Measurements from ENCODE around the gene FUT1. TPM values are rescaled to one million over a fixed set of nuclear protein-coding genes. Genes with fewer than 3 reads are reported as not detected.
A peak's percentile ranks its signal among the peaks of the same experiment; 100 is the strongest.

The FUT1 gene
- total RNA-seq, 1 donor from 2014 or later: 19.9 TPM

DNA sequence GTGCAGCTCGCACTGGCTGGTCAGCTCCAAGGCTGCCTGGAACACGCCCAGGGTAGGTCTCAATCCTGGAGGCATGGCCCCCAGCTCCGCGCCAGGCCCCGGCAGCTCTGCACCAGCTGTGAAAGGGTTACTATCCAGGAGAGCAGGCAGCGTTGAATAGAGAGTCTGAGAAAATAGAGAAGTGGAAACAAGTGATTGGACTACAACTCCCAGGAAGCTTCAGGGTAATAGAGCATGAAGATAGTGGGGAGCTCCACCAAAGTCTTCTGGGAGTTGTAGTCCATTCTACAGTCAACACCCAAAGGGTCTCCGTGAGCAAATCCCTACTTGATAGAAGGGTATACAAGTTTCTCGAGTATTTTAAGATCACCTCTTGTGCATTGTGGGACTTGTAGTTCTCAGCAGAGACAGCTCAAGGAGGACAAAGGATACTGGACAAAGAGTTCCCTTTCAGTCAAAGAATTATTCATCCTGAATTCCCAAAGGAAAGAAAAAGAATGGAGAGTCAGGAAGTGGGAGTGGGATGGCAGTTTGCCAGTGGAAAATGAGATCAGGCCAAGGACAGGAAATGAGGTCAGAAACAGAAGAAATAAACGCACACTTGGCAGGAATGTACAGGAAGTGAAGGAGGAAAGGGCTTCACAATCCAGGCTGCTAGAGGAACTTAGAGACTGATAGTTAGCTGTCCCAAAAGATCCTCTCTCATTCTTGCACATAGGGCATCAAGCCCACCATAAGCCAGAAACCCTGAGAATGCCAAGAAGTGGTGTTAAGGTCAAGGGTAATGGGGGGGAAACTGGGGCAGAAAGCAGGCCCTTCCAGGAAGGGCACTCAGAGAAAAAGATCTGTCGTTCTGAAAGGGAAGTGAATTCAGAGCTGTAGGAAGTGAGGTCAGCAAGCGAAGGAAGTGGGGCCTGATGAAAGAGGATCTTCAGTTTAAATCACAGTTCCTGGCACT, 27.4 kb downstream of the FUT1 start:
- DNase-seq: no peak
- H3K27me3 ChIP-seq: no peaks in the 10 kb centered on the region
- H3K36me3 ChIP-seq: no peaks in the 10 kb centered on the region
- H3K4me1 ChIP-seq: peaks cover 33% of the 10 kb centered on the region
- peak; percentile 12 for ATAC-seq
- peak overlapping the region; percentile 74 for H3K27ac ChIP-seq
- TF ChIP-seq, protein P1, sequence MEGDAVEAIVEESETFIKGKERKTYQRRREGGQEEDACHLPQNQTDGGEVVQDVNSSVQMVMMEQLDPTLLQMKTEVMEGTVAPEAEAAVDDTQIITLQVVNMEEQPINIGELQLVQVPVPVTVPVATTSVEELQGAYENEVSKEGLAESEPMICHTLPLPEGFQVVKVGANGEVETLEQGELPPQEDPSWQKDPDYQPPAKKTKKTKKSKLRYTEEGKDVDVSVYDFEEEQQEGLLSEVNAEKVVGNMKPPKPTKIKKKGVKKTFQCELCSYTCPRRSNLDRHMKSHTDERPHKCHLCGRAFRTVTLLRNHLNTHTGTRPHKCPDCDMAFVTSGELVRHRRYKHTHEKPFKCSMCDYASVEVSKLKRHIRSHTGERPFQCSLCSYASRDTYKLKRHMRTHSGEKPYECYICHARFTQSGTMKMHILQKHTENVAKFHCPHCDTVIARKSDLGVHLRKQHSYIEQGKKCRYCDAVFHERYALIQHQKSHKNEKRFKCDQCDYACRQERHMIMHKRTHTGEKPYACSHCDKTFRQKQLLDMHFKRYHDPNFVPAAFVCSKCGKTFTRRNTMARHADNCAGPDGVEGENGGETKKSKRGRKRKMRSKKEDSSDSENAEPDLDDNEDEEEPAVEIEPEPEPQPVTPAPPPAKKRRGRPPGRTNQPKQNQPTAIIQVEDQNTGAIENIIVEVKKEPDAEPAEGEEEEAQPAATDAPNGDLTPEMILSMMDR (IDR thresholded peaks at IDR 0.05): no peak
- no peak overlapping the region for H3K4me3 ChIP-seq
- no peaks in the 10 kb centered on the region for H3K9me3 ChIP-seq
- intact Hi-C loops (cut with DNase I): no loop called here

DNA sequence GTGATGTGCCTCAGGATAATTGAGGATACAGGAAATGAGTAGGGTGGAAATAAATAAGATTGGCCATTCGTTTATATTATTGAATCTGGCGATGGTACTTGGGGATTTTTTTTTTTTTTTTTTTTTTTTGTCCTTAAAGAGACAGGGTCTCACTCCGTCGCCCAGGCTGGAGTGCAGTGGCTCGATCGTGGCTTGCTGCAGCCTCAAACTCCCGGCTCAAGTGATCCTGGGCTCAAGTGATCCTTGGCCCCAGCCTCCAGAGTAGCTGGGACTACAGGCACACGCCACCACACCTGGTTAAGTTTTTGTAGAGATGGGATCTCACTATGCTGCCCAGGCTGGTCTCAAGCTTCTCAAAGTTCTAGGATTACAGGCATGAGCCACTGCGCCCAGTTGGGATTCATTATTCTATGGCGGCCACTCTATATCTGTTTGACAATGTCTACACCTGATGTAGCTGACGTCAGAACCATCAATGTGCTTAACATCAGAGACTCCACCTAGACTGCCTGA, 30.2 kb downstream of the FUT1 start:
- Histone ChIP-seq H3K36me3 (no peaks in the 10 kb centered on the region), H3K9me3 (no peaks in the 10 kb centered on the region), H3K27me3 (no peaks in the 10 kb centered on the region), H3K4me3 (no peak overlapping the region), H3K4me1 (peaks cover 35% of the 10 kb centered on the region), H3K27ac (no peak overlapping the region)
- TF ChIP-seq, protein P1 (IDR thresholded peaks at IDR 0.05): no peak
- ATAC-seq: no peak
- intact Hi-C loops (cut with DNase I): no loop called here
- DNase-seq: no peak

DNA sequence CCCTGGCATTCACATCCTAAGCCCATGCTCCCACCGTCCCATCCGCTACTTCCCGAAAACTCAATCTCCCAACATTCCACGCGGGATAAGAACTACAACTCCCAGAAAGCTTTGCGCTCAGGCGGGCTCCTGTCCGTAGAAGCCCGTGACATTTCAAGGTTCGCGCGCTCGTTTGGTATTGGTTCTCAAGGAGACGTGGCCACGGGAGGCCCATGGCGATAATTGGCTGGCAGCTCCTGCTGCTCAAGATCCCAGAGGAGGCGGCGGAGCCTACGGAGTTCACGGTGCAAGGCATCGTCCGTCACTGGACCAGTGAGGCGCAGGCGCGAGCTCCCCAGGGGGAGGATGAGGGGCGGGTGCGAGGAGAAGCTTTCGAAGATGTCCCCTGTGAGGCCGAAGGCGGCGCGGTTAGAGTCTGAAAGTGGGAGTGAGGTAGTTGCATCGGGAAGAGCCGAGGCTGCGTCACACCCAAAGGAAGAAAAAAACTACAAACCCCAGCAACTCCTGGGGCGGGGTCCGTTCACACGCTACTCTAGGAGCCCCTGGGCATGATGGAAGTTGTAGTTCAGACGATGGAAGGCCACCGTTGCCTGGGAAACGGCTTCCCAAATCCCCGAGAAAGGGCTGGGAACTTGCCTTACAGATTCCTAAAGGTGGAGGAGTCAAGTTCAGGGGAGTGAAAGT, 31.7 kb downstream of the FUT1 start:
- no peaks in the 10 kb centered on the region for H3K36me3 ChIP-seq
- intact Hi-C loops (cut with DNase I): no loop called here
- ATAC-seq (peak; percentile 93), DNase-seq (peak; percentile 99)
- H3K27ac ChIP-seq: peak overlapping the region; percentile 84
- peaks cover 29% of the 10 kb centered on the region for H3K4me1 ChIP-seq
- no peaks in the 10 kb centered on the region for H3K9me3 ChIP-seq
- H3K4me3 ChIP-seq: peak overlapping the region; percentile 63
- TF ChIP-seq, protein P1 (IDR thresholded peaks at IDR 0.05): no peak
- H3K27me3 ChIP-seq: no peaks in the 10 kb centered on the region

DNA sequence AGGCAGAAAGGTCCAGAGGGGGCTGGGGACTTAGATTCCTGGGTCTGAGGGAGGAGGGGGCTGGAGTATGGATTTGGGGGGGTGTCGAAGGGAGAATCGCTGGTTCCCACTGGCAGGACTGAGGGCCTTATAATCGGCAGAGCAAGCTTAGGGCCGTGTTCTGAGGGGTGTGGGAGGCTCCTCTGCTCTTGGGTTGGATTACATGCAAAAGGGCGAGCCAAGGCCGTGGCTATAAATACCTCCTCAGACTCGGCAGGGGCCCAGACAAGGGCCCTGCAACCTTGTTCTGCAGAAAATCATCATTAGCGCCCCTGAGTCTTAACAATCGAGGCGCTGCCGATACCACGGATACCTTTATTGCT, 32.2 kb downstream of the FUT1 start:
- no peaks in the 10 kb centered on the region for H3K9me3 ChIP-seq
- H3K4me3 ChIP-seq: peak overlapping the region; percentile 63
- intact Hi-C loops (cut with DNase I): no loop called here
- H3K27me3 ChIP-seq: no peaks in the 10 kb centered on the region
- ATAC-seq (no peak), DNase-seq (no peak)
- TF ChIP-seq, protein P1 (IDR thresholded peaks at IDR 0.05): no peak
- peaks cover 28% of the 10 kb centered on the region for H3K4me1 ChIP-seq
- no peaks in the 10 kb centered on the region for H3K36me3 ChIP-seq
- no peak overlapping the region for H3K27ac ChIP-seq

DNA sequence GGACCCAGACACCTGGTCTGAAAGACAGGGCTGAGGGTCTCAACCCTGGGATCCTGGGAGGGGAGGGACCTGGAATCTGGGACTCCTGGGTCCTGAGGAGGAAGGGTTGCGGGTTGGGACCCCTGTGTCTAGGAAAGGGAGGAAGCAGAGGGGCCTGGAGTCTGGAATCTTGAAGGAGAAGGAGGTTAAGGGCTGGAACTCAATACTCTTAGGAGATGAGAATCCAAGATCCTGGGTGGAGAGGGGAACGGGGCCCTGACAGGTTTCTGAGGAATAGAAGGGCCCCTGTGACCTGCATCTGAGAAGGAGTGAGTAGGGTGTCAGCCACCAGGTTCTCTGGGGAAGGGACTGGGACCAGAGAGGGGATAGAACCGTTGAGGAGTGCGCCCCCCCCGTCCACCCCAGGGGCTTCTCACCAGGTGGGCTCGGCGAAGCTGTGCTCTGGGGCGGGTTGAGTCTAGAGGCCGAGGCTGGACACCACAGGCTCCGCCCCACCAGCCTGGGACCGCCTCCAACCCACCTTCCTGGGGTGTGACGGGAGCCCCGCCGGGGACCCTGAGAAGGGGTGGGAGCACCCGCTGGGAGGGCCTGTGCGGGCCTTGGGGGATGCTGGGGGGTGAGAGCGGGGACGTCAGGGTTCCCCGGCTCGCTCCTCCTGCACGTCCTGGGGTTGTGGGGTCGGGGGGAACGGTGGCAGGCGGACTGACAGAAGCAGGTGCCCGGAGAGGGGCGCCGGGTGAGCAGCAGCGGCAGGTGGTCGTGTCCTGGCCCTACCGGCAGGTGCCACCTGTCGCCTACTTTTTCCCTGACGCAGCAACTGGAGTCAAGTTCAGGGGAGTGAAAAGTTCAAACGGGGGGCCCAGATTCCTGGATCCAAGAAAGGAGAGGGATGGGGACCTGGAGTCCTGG, 32.9 kb downstream of the FUT1 start, which contains the start of gene MAMSTR:
Gene MAMSTR (minus strand): TSS at position 463 of the 909 bp plus-strand sequence. CDS start 694 bp downstream, outside the sequence.
- intact Hi-C loops (cut with DNase I): no loop called here
- H3K36me3 ChIP-seq: no peaks in the 10 kb centered on the region
- TF ChIP-seq, protein P1 (IDR thresholded peaks at IDR 0.05): no peak
- ATAC-seq (no peak), DNase-seq (no peak)
- H3K4me1 ChIP-seq: peaks cover 29% of the 10 kb centered on the region
- H3K27me3 ChIP-seq: no peaks in the 10 kb centered on the region
- peak within 1 kb of the TSS; percentile 63 for H3K4me3 ChIP-seq
- no peaks in the 10 kb centered on the region for H3K9me3 ChIP-seq
- H3K27ac ChIP-seq: peak within 1 kb of the TSS; percentile 84
